Metanephros (tissue), 2 donors: Measurements from ENCODE around the gene CLK4. TPM values are rescaled to one million over a fixed set of nuclear protein-coding genes. Genes with fewer than 3 reads are reported as not detected.

Experiments used
- small RNA-seq: library from RNA; depleted of rRNA; stranded (forward); fragments of <200 nt; gene quantifications from one replicate; pipeline ENCODE3, GENCODE V24; 2014; ENCODE audit warnings: low replicate concordance
- total RNA-seq: library from RNA; depleted of rRNA; stranded (reverse); fragments of >200 nt; gene quantifications from one replicate; pipeline ENCODE4 v1.2.3, GENCODE V29; 2014

The CLK4 gene
- 40.6 TPM for total RNA-seq

DNA sequence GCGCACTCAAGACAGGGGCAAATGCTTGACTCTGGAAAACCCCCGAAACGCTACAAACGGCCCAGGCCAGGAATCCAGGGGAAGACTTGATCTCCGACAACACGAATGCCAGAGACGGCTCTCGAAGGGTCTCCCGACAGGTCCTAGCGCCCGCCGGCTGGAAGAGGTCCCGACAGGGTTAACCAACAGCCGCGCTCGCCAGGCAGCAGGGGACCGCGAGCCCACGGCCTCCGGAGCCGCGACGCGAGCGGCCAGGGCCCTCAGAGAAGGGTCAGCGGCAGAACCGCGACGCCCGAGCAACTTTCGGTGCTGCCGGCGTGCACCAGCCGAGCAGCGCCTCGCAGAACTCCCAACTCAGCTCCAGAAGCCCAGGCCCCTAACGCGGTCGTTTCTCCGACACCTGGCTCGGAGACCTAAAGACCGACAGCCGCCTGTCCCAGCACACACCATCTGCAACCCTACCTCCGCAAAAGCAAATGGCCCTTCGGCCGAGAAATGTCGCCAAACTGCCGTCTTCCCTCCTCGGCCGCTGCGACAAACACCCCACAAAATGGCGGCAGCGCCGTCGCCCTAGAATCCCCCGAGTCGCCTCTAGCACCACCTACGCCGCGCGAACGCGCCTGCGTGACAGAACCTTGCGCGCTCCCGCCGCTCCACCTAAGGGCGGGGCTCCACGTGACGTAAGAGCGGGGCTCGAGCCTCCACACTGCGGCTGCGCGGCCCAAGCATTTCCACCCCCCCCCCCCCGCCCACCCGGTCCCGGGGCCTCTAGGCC is at the start of gene CLK4:
Gene CLK4, minus strand, starts transcription at position 567 of the 775 bp plus-strand sequence. CDS start 3,634 bp downstream, outside the sequence.

DNA sequence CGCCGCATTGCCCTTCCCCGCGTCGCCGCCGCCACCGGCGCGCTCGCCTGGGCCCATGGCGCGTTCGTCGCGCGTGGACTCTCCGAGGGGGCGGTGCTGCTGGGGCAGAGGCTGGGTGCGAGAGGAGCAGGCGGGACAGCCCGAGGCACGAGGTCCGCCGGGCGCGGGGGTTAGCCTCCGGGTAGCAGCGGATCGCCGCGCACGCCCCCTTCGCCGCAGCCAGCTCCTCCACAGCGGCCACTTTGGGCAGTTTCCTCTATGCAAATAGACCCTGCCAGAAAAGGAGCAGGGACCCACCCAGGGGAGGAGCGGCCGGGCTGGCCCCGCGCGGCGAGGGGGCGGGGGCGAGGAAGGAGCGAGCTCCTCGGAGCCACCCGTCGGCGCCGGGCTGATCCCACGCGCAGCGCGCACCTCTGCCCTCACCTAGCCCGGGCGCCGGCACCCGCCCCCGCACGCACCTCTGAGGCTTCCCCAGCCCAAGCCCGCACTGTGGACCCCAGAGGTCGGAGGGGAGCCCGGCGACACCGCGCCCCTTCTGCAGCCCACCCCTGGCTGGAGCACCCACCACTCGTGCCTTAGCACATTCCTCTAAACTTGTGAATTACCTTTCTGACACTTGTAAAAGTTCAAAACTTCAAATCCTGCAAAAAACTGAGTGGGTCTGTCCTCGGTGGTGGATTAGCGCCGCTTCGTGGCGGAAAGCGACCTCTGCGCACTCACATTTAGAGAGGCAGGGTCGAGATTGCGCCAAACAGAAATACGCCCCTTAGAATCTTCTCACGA is 36.5 kb downstream of the CLK4 start, which contains the start of gene COL23A1:
Gene COL23A1, minus strand, starts transcription at position 253 of the 783 bp plus-strand sequence.

Small RNA genes within 50 kb of the gene (small RNA-seq; reads per million reads assigned to genes)
- gene RN7SKP70 = not detected

Other genes with a start within 250 kb of the CLK4 start
- 7.5 TPM for gene COL23A1, start 36.7 kb downstream of the CLK4 start, total RNA-seq
- gene ZNF354A, start 103.6 kb upstream of the CLK4 start, total RNA-seq = 9.3 TPM
- gene ZNF354B, start 232.9 kb upstream of the CLK4 start, total RNA-seq = 16.3 TPM